ENCODE results near the gene JAK1.

JAK1 gene

DNA sequence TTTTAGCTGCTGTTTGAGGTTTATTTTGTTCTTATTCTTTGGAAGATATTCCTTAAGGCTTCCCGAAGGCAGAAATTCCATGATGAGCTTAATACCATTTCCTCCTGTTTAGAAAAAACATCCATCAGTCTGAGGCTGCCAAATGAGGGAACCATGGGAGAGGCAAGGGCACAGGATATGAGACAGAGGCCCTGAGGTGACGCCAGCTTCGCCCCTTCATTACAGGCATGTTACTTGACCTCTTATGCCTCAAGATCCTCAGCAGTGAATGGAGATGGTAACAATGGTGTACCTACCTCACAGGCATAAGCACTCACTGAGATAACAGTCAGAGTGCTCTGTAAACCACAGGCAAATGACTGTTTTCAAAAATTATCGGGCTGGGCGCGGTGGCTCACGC lies 127.9 kb downstream of the JAK1 start:
- Histone ChIP-seq H3K27me3 (ENCODE audit: control insufficient read depth in 1 of 2, insufficient read depth in 1 of 2, low read length in 2 of 2) (no peaks in the 10 kb centered on the region), H2BK12ac (ENCODE audit: low read length in 2 of 2) (no peak overlapping the region), H3K18ac (ENCODE audit: low read depth in 1 of 2, low read length in 2 of 2) (no peak overlapping the region), H3K4me1 (ENCODE audit: control insufficient read depth, insufficient read depth, low read depth, low read length) (peaks cover 1% of the 10 kb centered on the region), H3K4me2 (ENCODE audit: low read length, poor library complexity, severe bottlenecking) (no peak overlapping the region), H2BK120ac (ENCODE audit: low read depth, low read length) (no peak overlapping the region), H2AK5ac (ENCODE audit: low read length, severe bottlenecking) (no peak overlapping the region), H4K91ac (ENCODE audit: low read length) (no peak overlapping the region), H3K4me3 (ENCODE audit: insufficient read depth in 1 of 2, low read depth in 1 of 2, low read length in 2 of 2) (no peak overlapping the region), H2BK5ac (ENCODE audit: low read depth, low read length, poor library complexity, severe bottlenecking) (no peak overlapping the region), H3K23ac (ENCODE audit: low read length in 2 of 2) (no peak overlapping the region), H3K27ac (ENCODE audit: low read length, poor library complexity, severe bottlenecking) (no peak overlapping the region), H3K14ac (ENCODE audit: low read length in 2 of 2) (no peak overlapping the region), H2BK15ac (ENCODE audit: low read depth, poor library complexity, severe bottlenecking) (no peak overlapping the region), H3K4ac (ENCODE audit: low read depth in 1 of 2, low read length in 2 of 2) (no peak overlapping the region), H3K9ac (ENCODE audit: low read length) (no peak overlapping the region), H2AFZ (ENCODE audit: low read depth, low read length) (no peak overlapping the region), H4K8ac (ENCODE audit: low read length) (no peak overlapping the region), H3K36me3 (ENCODE audit: control insufficient read depth in 1 of 2, insufficient read depth in 2 of 2, low read depth in 1 of 2, low read length in 2 of 2) (peaks cover 46 to 90% of the 10 kb centered on the region in 2 experiments), H3K79me1 (replicated peaks; ENCODE audit: low read length, poor library complexity, severe bottlenecking) (peaks cover 5% of the 10 kb centered on the region), H3K9me3 (ENCODE audit: control insufficient read depth, low read length) (no peaks in the 10 kb centered on the region)
- DNase-seq: no peak
- 100% methylated on average over 5 of the region's 7 CpGs for WGBS

DNA sequence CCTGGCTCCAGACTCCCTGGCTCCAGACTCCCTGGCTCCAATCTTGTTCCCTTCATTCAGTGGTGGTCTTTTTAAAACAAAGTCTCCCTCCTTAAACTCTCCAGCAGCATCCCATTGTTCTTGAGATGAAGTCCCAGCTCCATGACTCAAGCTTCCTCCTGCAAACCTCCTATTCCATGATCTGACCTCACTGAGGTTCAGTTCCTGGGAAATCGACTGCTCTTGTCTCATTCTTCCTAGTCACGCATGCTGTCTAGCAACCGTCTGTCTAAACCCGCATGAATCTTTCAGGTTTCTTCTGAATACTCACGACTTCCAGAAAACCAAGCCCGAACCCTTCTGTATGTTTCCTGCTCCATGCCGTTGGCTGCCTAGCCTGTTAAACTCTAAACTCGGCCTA lies 129.5 kb downstream of the JAK1 start:
- 97% methylated on average over 8 of the region's 8 CpGs for WGBS
- Histone ChIP-seq H3K4me3 (ENCODE audit: insufficient read depth in 1 of 2, low read depth in 1 of 2, low read length in 2 of 2) (no peak overlapping the region), H4K91ac (ENCODE audit: low read length) (no peak overlapping the region)

DNA sequence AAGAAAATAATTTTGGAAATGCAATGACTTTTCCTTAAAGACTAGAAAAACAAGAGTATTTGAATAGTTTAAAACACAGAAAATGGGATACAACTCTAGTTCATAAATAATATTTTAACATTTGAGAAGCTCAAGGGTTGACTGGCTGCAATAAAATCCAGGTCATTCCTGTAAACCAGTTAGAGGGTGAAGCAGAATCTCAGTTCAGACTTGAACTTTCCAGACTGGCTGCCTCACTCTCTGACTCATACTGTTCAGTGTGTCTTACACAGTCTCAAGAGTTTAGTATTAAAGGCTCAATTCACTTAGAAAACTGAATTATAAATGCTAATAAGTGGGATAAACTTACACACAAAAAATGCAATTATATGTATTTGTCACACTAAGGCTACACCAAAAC lies 131.6 kb downstream of the JAK1 start:
- H3K9ac ChIP-seq (ENCODE audit: low read length): peak overlapping the region; percentile 28
- no peak overlapping the region for H3K4me2 ChIP-seq (ENCODE audit: low read length, poor library complexity, severe bottlenecking)
- no peak overlapping the region for H2BK12ac ChIP-seq (ENCODE audit: low read length in 2 of 2)
- H3K4ac ChIP-seq (ENCODE audit: low read depth in 1 of 2, low read length in 2 of 2): no peak overlapping the region
- DNase-seq: peak; percentile 32
- H2BK120ac ChIP-seq (ENCODE audit: low read depth, low read length): no peak overlapping the region
- H3K36me3 ChIP-seq (ENCODE audit: control insufficient read depth in 1 of 2, insufficient read depth in 2 of 2, low read depth in 1 of 2, low read length in 2 of 2): peaks cover 26 to 97% of the 10 kb centered on the region in 2 experiments
- H2AK5ac ChIP-seq (ENCODE audit: low read length, severe bottlenecking): no peak overlapping the region
- peaks cover 1% of the 10 kb centered on the region for H3K4me1 ChIP-seq (ENCODE audit: control insufficient read depth, insufficient read depth, low read depth, low read length)
- peak overlapping the region; percentile 23 for H3K27ac ChIP-seq (ENCODE audit: low read length, poor library complexity, severe bottlenecking)
- H4K8ac ChIP-seq (ENCODE audit: low read length): no peak overlapping the region
- no peak overlapping the region for H4K91ac ChIP-seq (ENCODE audit: low read length)
- H3K18ac ChIP-seq (ENCODE audit: low read depth in 1 of 2, low read length in 2 of 2): no peak overlapping the region
- H3K14ac ChIP-seq (ENCODE audit: low read length in 2 of 2): no peak overlapping the region
- no peak overlapping the region for H2BK15ac ChIP-seq (ENCODE audit: low read depth, poor library complexity, severe bottlenecking)
- no peaks in the 10 kb centered on the region for H3K27me3 ChIP-seq (ENCODE audit: control insufficient read depth in 1 of 2, insufficient read depth in 1 of 2, low read length in 2 of 2)
- no peak overlapping the region for H3K4me3 ChIP-seq (ENCODE audit: insufficient read depth in 1 of 2, low read depth in 1 of 2, low read length in 2 of 2)
- H2BK5ac ChIP-seq (ENCODE audit: low read depth, low read length, poor library complexity, severe bottlenecking): no peak overlapping the region
- no peaks in the 10 kb centered on the region for H3K9me3 ChIP-seq (ENCODE audit: control insufficient read depth, low read length)
- no peak overlapping the region for H2AFZ ChIP-seq (ENCODE audit: low read depth, low read length)
- no peak overlapping the region for H3K23ac ChIP-seq (ENCODE audit: low read length in 2 of 2)
- peaks cover 2% of the 10 kb centered on the region for H3K79me1 ChIP-seq (replicated peaks; ENCODE audit: low read length, poor library complexity, severe bottlenecking)

More for the DNA sequence above, 129.5 kb downstream of the JAK1 start:
- H3K27ac ChIP-seq (ENCODE audit: low read length, poor library complexity, severe bottlenecking): no peak overlapping the region
- H3K9ac ChIP-seq (ENCODE audit: low read length): no peak overlapping the region
- H3K36me3 ChIP-seq (ENCODE audit: control insufficient read depth in 1 of 2, insufficient read depth in 2 of 2, low read depth in 1 of 2, low read length in 2 of 2): peaks cover 42 to 96% of the 10 kb centered on the region in 2 experiments
- no peak overlapping the region for H4K8ac ChIP-seq (ENCODE audit: low read length)
- no peak overlapping the region for H2BK15ac ChIP-seq (ENCODE audit: low read depth, poor library complexity, severe bottlenecking)
- H3K4me2 ChIP-seq (ENCODE audit: low read length, poor library complexity, severe bottlenecking): no peak overlapping the region
- no peak overlapping the region for H3K4ac ChIP-seq (ENCODE audit: low read depth in 1 of 2, low read length in 2 of 2)
- H3K9me3 ChIP-seq (ENCODE audit: control insufficient read depth, low read length): no peaks in the 10 kb centered on the region
- no peak overlapping the region for H2BK120ac ChIP-seq (ENCODE audit: low read depth, low read length)
- no peak overlapping the region for H2BK5ac ChIP-seq (ENCODE audit: low read depth, low read length, poor library complexity, severe bottlenecking)
- H2AK5ac ChIP-seq (ENCODE audit: low read length, severe bottlenecking): no peak overlapping the region
- H3K14ac ChIP-seq (ENCODE audit: low read length in 2 of 2): no peak overlapping the region
- H3K79me1 ChIP-seq (replicated peaks; ENCODE audit: low read length, poor library complexity, severe bottlenecking): peaks cover 2% of the 10 kb centered on the region
- peaks cover 1% of the 10 kb centered on the region for H3K4me1 ChIP-seq (ENCODE audit: control insufficient read depth, insufficient read depth, low read depth, low read length)
- H2AFZ ChIP-seq (ENCODE audit: low read depth, low read length): no peak overlapping the region
- H2BK12ac ChIP-seq (ENCODE audit: low read length in 2 of 2): no peak overlapping the region
- DNase-seq: no peak
- H3K23ac ChIP-seq (ENCODE audit: low read length in 2 of 2): no peak overlapping the region
- no peak overlapping the region for H3K18ac ChIP-seq (ENCODE audit: low read depth in 1 of 2, low read length in 2 of 2)
- H3K27me3 ChIP-seq (ENCODE audit: control insufficient read depth in 1 of 2, insufficient read depth in 1 of 2, low read length in 2 of 2): no peaks in the 10 kb centered on the region

DNA sequence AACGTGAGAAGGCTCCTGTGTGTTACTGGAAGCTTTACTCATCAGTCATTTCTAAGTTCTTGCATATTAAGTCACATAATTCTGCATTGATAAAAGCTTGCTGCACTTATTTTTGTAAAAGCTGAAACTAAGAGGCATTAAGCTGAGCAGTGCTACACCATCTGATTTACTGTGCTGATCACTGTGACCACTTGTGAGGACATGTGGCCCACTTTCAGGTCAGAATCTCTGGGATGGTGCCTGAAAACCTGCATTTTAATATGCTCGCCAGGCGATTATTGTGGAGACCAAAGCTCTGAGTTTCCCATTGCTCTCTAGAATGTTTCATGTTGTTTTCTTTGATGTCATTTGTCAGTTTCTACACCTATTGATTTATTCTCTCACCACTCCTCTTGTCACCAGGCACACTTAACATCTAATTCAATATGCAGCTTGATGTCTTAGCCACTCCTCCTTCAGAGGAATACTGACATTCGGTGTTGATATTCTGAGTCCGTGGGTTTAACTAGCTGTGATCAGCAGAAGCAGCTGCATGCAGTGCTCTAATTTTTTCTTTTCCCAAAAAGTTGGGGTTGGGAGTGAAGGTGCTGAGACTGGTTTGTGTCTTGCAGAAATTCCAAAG lies 136.2 kb downstream of the JAK1 start:
- Histone ChIP-seq H3K9ac (ENCODE audit: low read length) (no peak overlapping the region), H3K14ac (ENCODE audit: low read length in 2 of 2) (no peak overlapping the region), H3K4ac (ENCODE audit: low read depth in 1 of 2, low read length in 2 of 2) (no peak overlapping the region), H3K18ac (ENCODE audit: low read depth in 1 of 2, low read length in 2 of 2) (no peak overlapping the region), H4K91ac (ENCODE audit: low read length) (no peak overlapping the region), H2AFZ (ENCODE audit: low read depth, low read length) (no peak overlapping the region), H2BK15ac (ENCODE audit: low read depth, poor library complexity, severe bottlenecking) (no peak overlapping the region), H3K4me3 (ENCODE audit: insufficient read depth in 1 of 2, low read depth in 1 of 2, low read length in 2 of 2) (no peak overlapping the region), H3K9me3 (ENCODE audit: control insufficient read depth, low read length) (no peaks in the 10 kb centered on the region), H3K79me1 (replicated peaks; ENCODE audit: low read length, poor library complexity, severe bottlenecking) (no peaks in the 10 kb centered on the region), H3K36me3 (ENCODE audit: control insufficient read depth in 1 of 2, insufficient read depth in 2 of 2, low read depth in 1 of 2, low read length in 2 of 2) (peaks cover 3 to 61% of the 10 kb centered on the region in 2 experiments), H2BK5ac (ENCODE audit: low read depth, low read length, poor library complexity, severe bottlenecking) (no peak overlapping the region), H3K4me2 (ENCODE audit: low read length, poor library complexity, severe bottlenecking) (no peak overlapping the region), H3K27me3 (ENCODE audit: control insufficient read depth in 1 of 2, insufficient read depth in 1 of 2, low read length in 2 of 2) (no peaks in the 10 kb centered on the region), H2BK120ac (ENCODE audit: low read depth, low read length) (no peak overlapping the region), H2BK12ac (ENCODE audit: low read length in 2 of 2) (no peak overlapping the region), H2AK5ac (ENCODE audit: low read length, severe bottlenecking) (no peak overlapping the region), H3K4me1 (ENCODE audit: control insufficient read depth, insufficient read depth, low read depth, low read length) (peaks cover 1% of the 10 kb centered on the region), H4K8ac (ENCODE audit: low read length) (no peak overlapping the region), H3K23ac (ENCODE audit: low read length in 2 of 2) (no peak overlapping the region), H3K27ac (ENCODE audit: low read length, poor library complexity, severe bottlenecking) (no peak overlapping the region)
- WGBS: 83% methylated on average over 4 of the region's 5 CpGs
- DNase-seq: no peak

All from mesenchymal stem cell (in vitro differentiated cells and primary cell).